SU-DHL-6 (cell line): ENCODE measurements around the gene AGPAT3.

Source experiments
- H2AFZ ChIP-seq: fragments of 200-600 bp; sonication (generic); 2 replicates; pipeline ENCODE4 v1.6.1; 2014; ENCODE audit warnings: low read depth, mild to moderate bottlenecking, moderate library complexity, mixed read lengths, antibody characterized with exemption, low read length; ENCODE audit not compliant: severe bottlenecking
- H3F3A ChIP-seq: fragments of 200-600 bp; shearing (Covaris generic); 2 replicates; pipeline ENCODE4 v1.6.0; 2016; ENCODE audit warnings: antibody characterized with exemption, mild to moderate bottlenecking; ENCODE audit not compliant: insufficient read depth
- H3K27ac ChIP-seq: fragments of 200-600 bp; sonication (generic); 2 replicates; pipeline ENCODE4 v1.5.1; 2016; ENCODE audit warnings: low read depth, mild to moderate bottlenecking, low read length, moderate library complexity, mixed read lengths
- H3K27me3 ChIP-seq: fragments of 200-600 bp; sonication (generic), shearing (Covaris generic); 2 replicates; pipeline ENCODE4 v1.6.0; 2014; ENCODE audit warnings: mild to moderate bottlenecking, low read length
- H3K36me3 ChIP-seq: fragments of 200-600 bp; sonication (generic); 2 replicates; pipeline ENCODE4 v1.6.1; 2014; ENCODE audit warnings: mild to moderate bottlenecking, low read length, mixed read lengths
- H3K4me2 ChIP-seq: fragments of 300-600, 200-600 bp; shearing (Covaris generic), sonication (generic); 2 replicates; pipeline ENCODE4 v1.6.0; 2014; ENCODE audit warnings: low read length, low read depth, mild to moderate bottlenecking; ENCODE audit not compliant: poor library complexity, severe bottlenecking
- H3K4me3 ChIP-seq: fragments of 200-600 bp; sonication (generic); 2 replicates; pipeline ENCODE4 v1.5.1; 2014; ENCODE audit warnings: antibody characterized with exemption, low read length, mild to moderate bottlenecking, mixed read lengths; ENCODE audit not compliant: insufficient read depth, poor library complexity, severe bottlenecking
- H3K79me2 ChIP-seq: fragments of 200-600 bp; sonication (generic); 2 replicates; pipeline ENCODE4 v1.6.1; 2014; ENCODE audit warnings: mild to moderate bottlenecking, low read length, moderate library complexity; ENCODE audit not compliant: insufficient read depth
- H3K9ac ChIP-seq: fragments of 200-600 bp; sonication (generic); 2 replicates; pipeline ENCODE4 v1.7.0; 2014; ENCODE audit warnings: mild to moderate bottlenecking, low read length
- H3K9me2 ChIP-seq: fragments of 200-600 bp; sonication (generic); replicated peaks from 2 replicates; pipeline ENCODE4 v1.6.1; 2014; ENCODE audit warnings: low read length; ENCODE audit not compliant: insufficient read depth
- H3K9me3 ChIP-seq: fragments of 200-600 bp; sonication (generic); 2 replicates; pipeline ENCODE4 v1.6.1; 2014; ENCODE audit warnings: low read length, mixed read lengths; ENCODE audit not compliant: insufficient read depth
- H4K20me1 ChIP-seq: fragments of 200-600 bp; sonication (generic); 2 replicates; pipeline ENCODE4 v1.6.1; 2014; ENCODE audit warnings: low read depth, mild to moderate bottlenecking, antibody characterized with exemption, low read length, moderate library complexity, mixed read lengths
- EZH2phosphoT487 ChIP-seq: fragments of 200-600 bp; sonication (generic), shearing (Covaris generic); conservative IDR thresholded peaks from 2 replicates; pipeline ENCODE4 v1.6.1; 2018; ENCODE audit warnings: mild to moderate bottlenecking, antibody characterized with exemption, low read length, moderate library complexity, mixed read lengths
- TF ChIP-seq, protein P1 (sequence below): fragments of 200-600 bp; sonication (generic); IDR thresholded peaks from one replicate; pipeline ENCODE4 v1.5.1; 2017; ENCODE audit warnings: antibody characterized with exemption, mild to moderate bottlenecking, low read length, moderate library complexity; ENCODE audit not compliant: insufficient read depth, poor library complexity, severe bottlenecking

AGPAT3 gene

DNA sequence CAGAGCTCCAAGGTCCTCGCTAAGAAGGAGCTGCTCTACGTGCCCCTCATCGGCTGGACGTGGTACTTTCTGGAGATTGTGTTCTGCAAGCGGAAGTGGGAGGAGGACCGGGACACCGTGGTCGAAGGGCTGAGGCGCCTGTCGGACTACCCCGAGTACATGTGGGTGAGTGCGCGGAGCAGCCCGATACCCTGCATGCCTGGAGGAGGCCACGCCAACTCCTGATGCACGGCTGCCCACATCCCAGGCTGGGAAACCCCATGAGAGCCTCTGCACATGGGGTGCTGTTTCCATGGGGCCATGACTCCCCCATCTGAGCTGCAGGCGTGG, 104.1 kb downstream of the AGPAT3 start:
- Histone ChIP-seq H3K27ac (no peak overlapping the region), H3K9me2 (no peaks in the 10 kb centered on the region), H2AFZ (no peak overlapping the region), H3K27me3 (no peaks in the 10 kb centered on the region), H3F3A (no peaks in the 10 kb centered on the region), H3K9ac (no peak overlapping the region), H3K36me3 (no peaks in the 10 kb centered on the region), H3K4me3 (no peak overlapping the region), H4K20me1 (no peaks in the 10 kb centered on the region), H3K9me3 (no peaks in the 10 kb centered on the region), H3K79me2 (no peaks in the 10 kb centered on the region), H3K4me2 (no peak overlapping the region)
- no peak for TF ChIP-seq EZH2phosphoT487
- TF ChIP-seq, protein P1, sequence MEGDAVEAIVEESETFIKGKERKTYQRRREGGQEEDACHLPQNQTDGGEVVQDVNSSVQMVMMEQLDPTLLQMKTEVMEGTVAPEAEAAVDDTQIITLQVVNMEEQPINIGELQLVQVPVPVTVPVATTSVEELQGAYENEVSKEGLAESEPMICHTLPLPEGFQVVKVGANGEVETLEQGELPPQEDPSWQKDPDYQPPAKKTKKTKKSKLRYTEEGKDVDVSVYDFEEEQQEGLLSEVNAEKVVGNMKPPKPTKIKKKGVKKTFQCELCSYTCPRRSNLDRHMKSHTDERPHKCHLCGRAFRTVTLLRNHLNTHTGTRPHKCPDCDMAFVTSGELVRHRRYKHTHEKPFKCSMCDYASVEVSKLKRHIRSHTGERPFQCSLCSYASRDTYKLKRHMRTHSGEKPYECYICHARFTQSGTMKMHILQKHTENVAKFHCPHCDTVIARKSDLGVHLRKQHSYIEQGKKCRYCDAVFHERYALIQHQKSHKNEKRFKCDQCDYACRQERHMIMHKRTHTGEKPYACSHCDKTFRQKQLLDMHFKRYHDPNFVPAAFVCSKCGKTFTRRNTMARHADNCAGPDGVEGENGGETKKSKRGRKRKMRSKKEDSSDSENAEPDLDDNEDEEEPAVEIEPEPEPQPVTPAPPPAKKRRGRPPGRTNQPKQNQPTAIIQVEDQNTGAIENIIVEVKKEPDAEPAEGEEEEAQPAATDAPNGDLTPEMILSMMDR = no peak

DNA sequence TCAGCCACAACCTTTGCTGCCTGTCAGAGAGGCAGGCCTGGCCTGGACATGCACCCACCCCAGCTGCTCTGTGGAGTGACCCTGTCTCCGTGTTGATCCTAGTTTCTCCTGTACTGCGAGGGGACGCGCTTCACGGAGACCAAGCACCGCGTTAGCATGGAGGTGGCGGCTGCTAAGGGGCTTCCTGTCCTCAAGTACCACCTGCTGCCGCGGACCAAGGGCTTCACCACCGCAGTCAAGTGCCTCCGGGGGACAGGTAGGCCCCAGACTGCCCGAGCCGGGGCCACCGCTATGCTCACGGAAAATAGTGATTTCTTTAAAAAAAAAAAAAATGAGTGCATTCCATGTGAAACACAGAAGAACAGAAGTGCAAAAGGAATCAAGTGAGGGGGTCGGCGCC, 105.5 kb downstream of the AGPAT3 start:
- Histone ChIP-seq H2AFZ (no peak overlapping the region), H3K79me2 (no peaks in the 10 kb centered on the region), H3K9ac (no peak overlapping the region), H3K4me3 (no peak overlapping the region), H3K27me3 (no peaks in the 10 kb centered on the region), H4K20me1 (no peaks in the 10 kb centered on the region), H3K9me2 (no peaks in the 10 kb centered on the region), H3K9me3 (no peaks in the 10 kb centered on the region), H3K27ac (no peak overlapping the region), H3K36me3 (no peaks in the 10 kb centered on the region), H3F3A (no peaks in the 10 kb centered on the region), H3K4me2 (no peak overlapping the region)
- no peak for TF ChIP-seq EZH2phosphoT487
- TF ChIP-seq, protein P1 = no peak

DNA sequence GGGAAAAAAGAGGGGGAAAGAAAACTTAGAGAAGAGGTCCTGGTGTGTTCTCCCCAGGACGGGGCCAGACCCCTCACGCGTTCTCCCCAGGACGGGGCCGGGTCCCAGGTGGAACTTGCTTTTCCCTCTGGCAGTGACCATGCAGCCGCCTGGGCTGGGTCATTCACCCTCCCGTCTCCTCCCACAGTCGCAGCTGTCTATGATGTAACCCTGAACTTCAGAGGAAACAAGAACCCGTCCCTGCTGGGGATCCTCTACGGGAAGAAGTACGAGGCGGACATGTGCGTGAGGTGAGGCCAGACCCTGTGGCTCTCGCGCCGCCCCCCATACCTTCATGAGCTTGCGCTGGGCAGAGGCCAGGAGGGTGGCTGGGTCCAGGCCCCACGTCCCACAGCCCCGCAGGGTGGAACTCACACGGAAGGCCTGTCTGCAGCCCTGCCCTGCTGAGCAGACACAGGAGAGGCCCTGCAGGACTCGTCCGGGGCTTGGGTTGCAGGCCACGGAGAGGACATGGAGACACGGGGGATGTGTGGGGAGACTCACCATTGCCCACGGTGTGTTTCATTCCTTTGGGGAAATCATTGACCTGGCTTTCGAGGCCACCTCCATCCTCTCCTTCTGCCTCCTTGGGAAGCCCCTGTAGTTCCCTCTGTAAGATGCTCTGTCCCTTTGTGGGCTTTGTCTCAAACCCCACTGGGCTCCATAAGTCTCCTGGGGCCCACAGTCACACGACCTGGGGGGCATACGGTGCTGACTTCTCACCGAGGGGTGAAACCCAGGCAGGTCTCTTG, 106.4 kb downstream of the AGPAT3 start:
- H3K36me3 ChIP-seq = no peaks in the 10 kb centered on the region
- no peak overlapping the region for H3K9ac ChIP-seq
- H4K20me1 ChIP-seq = no peaks in the 10 kb centered on the region
- no peaks in the 10 kb centered on the region for H3K9me2 ChIP-seq
- H3K4me2 ChIP-seq = no peak overlapping the region
- no peaks in the 10 kb centered on the region for H3F3A ChIP-seq
- no peaks in the 10 kb centered on the region for H3K79me2 ChIP-seq
- H3K27ac ChIP-seq = no peak overlapping the region
- no peaks in the 10 kb centered on the region for H3K27me3 ChIP-seq
- no peaks in the 10 kb centered on the region for H3K9me3 ChIP-seq
- H3K4me3 ChIP-seq = no peak overlapping the region
- no peak overlapping the region for H2AFZ ChIP-seq
- TF ChIP-seq, protein P1 = no peak
- no peak for TF ChIP-seq EZH2phosphoT487
